GM12865 (cell line): ENCODE measurements around the gene ASCC2.

Experiments
- DNase-seq: peaks from one replicate; pipeline ENCODE4 v3.0.0; 2010; ENCODE audit warnings: low read depth
- H3K4me3 ChIP-seq: 2 replicates; pipeline ENCODE4 v1.5.1; 2011; ENCODE audit warnings: mild to moderate bottlenecking, low read depth, low read length, control low read depth
- TF ChIP-seq, protein P1 (sequence below): IDR thresholded peaks from 2 replicates; pipeline ENCODE4 v1.5.1; 2011; ENCODE audit warnings: low read length, control low read depth, low read depth, inconsistent platforms; ENCODE audit not compliant: insufficient read depth; ENCODE audit errors: missing control alignments

Gene ASCC2

DNA sequence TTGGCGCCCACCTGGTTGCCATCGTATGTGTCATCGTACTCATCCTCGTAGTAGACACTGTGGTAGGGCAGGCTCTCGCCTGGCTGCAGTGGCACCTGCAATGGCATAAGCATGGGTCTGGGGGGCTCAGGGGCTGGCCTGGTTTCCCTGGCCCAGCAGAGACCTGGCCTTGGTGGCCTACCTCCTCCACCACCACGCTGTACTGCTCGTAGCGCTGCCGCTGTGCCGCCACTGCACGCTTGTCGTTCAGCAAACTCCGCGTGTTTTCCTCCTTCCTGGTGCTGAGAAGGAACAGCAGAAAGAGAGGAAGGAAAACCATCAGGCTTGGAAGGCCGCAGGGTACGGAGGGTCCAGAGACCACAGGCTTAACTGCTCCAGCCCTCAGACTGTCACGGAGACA is 44.7 kb downstream of the ASCC2 start:
- H3K4me3 ChIP-seq, result no peak overlapping the region
- TF ChIP-seq, protein P1, sequence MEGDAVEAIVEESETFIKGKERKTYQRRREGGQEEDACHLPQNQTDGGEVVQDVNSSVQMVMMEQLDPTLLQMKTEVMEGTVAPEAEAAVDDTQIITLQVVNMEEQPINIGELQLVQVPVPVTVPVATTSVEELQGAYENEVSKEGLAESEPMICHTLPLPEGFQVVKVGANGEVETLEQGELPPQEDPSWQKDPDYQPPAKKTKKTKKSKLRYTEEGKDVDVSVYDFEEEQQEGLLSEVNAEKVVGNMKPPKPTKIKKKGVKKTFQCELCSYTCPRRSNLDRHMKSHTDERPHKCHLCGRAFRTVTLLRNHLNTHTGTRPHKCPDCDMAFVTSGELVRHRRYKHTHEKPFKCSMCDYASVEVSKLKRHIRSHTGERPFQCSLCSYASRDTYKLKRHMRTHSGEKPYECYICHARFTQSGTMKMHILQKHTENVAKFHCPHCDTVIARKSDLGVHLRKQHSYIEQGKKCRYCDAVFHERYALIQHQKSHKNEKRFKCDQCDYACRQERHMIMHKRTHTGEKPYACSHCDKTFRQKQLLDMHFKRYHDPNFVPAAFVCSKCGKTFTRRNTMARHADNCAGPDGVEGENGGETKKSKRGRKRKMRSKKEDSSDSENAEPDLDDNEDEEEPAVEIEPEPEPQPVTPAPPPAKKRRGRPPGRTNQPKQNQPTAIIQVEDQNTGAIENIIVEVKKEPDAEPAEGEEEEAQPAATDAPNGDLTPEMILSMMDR, result no peak
- DNase-seq, result no peak

DNA sequence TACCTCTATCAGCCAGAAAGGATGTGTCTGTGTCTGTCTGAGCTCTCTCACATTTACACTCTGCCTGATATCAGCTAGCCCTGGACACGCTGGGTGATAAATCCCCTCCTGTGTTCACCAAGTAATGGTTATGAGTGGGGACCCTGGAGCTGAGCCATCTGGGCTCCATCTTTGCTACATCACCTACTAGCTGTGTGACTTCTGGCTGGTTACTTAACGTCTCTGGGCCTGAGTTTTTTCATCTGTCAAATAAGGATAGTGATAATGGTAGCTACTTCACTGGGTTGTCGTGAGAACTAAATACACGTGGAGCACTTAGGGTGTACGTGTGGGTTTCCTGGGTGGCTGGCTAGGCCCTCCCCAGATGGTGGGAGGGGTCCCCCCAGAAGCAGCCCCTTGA is 48.0 kb downstream of the ASCC2 start:
- H3K4me3 ChIP-seq, result no peak overlapping the region
- no peak for DNase-seq
- TF ChIP-seq, protein P1, result no peak

DNA sequence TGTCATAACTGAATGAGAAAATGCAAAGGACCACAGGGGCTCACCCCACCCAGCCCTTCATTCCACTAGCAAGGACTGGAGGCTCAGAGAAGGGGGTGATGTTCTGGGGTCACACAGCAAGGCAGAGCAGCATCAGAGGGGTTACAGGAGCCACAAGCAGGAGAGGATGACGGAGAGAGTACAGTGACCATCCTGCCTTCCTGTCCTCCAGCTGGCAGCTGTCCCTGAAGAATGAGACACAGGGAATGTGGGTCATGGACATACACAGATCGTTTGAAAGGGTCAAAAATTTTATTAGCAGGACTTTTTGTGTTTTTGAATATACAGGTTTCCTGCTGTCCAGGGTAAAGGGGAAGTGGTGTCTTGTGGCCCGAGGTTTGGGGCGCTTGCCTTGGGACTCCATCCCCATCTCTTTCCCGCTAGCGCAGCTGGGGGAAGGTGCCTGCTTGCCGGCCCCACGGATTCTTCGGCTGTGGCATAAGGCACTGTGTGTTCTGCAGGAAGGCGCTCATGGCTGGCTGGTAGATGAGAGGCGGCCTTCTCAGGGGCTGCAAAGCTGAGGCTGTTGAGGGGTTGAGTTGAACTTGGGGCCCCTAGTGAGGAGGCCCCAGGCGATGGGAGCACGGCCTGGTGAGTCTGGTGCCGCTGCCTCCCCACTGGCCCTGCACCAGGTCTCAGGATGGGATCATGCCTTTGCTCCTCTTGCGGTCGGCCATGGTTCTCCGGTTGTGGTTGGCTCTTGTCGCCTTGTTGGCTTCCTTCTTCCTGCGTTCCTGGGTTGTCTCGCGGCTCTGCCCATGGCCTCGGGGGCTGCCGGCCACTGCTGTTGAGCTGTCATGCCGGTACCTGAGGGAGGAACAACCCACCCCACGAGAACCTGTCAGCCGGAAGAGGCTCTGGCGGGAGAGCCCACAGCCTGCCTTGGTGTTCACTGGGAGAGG is 49.5 kb downstream of the ASCC2 start:
- TF ChIP-seq, protein P1, result no peak
- DNase-seq, result no peak
- no peak overlapping the region for H3K4me3 ChIP-seq

DNA sequence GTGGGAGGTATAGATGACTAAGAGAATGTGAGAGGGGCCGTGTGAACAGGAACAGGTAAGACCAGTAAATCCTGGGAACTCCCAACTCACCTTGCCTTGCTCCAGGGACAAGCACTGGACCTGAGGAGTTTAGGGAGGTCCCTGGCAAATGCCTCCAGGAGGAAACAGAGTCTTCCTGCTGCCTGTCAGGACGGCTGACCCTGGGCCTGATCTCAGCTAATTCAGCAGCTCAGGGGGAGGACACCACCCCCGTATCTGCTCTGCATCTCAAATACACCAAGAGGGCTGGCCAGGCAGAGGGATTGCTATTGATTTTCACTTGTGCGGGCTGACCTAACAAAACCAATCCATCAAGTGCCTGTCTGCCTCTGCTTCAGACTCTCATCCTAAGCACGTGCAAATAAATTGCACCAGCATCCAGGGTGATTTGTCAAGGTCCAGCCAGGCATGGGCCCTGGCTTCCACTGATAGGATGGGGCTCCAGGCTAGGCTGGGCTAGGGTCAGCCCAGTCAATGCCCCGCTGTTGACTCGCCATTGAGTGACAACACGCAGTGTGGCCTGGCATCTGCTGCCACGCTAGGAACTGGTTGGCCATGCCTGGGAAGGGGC is 50.6 kb downstream of the ASCC2 start:
- TF ChIP-seq, protein P1, result no peak
- H3K4me3 ChIP-seq, result no peak overlapping the region
- DNase-seq, result no peak

DNA sequence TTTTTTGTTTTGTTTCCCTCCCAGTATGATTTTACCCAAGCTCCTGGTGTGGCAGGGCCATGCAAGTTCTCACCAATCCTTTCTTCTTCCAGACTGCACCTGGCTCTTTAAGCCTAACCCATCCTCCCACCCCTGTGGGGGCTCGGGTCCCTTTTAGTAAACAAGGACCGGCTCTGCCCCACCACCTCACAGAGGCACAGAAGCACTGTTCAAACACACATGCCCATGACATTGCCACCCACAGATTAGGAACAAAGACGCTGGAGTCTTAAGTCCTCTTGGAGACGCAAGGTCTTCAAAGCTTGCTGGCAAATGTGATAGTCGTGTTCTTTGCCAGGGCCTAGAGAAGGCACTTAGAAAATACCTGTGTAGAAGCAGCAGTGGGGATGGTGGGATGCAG is 52.0 kb downstream of the ASCC2 start:
- DNase-seq, result no peak
- H3K4me3 ChIP-seq, result no peak overlapping the region
- TF ChIP-seq, protein P1, result no peak

DNA sequence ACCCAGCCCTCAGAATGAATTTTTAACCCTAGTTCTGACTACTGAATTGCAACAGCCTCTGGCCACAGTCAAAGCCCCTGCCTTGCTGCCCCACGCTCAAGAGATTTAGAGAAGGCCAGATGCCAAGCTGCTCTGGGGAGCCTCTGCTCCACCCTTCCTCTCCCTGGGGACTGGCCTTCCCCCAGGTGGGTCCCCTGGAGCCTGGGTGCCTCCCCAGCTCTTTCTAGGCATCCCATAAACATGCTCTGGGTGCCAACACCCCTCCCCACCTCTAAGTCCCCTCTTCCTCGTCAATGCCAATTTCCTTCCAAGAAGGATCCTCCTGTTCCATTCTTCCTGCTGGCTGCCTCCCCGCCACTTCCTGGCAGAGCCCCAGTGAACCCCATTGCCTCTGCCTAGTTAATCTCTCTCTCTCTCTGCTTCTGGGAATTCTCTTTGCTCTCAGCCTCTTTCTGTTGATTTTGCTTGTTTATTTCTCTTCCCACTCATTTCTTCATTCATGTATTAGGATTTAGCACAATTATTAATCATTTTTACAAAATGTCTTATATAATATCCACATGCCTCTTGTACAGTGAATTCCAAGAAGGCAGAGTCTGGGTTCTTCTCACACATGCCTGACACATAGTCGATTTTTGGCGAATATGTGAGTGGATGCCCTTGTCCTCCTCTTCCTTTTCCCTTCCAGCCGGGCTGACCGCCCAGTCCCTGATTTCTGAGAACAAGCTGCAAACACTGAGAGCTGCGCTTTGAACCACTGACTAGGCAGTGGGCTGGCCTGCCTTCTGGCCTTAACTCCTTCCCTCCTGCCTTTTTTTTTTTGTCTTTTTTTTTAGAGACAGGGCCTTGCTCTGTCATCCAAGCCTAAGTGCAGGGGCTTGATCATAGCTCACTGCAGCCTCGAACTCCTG is 53.4 kb downstream of the ASCC2 start:
- TF ChIP-seq, protein P1, result no peak
- no peak overlapping the region for H3K4me3 ChIP-seq
- no peak for DNase-seq
